KG1 (cell line): ENCODE results near the gene INTS15.
"Not testable (repeated sequence)": the region's sequence is repeated elsewhere in the genome, so short reads cannot be mapped to it uniquely, and the experiment has no call there.

Source experiments
- DNase-seq: peaks from one replicate; lab custom pipeline; 2025; lab: John Stamatoyannopoulos, UW

The INTS15 gene

DNA sequence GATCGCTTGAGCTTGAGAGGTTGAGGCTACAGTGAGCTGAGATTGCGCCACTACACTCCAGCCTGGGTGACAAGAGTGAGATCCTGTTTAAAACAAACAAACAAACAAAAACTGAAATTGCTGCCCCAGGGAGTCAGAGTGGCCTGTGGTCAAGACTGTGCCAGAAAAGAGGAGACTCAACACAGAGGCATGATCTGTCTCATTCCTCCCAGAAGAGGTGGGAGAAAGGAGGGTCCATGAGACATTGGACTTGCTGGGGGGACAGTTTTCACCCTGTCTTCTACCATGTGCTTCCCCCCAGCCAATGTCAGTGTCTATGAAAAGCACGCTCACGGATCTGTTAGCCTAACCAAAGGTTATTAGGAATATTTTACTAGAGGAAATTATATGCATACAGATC, 28.8 kb downstream of the INTS15 start:
- DNase-seq, result no peak

DNA sequence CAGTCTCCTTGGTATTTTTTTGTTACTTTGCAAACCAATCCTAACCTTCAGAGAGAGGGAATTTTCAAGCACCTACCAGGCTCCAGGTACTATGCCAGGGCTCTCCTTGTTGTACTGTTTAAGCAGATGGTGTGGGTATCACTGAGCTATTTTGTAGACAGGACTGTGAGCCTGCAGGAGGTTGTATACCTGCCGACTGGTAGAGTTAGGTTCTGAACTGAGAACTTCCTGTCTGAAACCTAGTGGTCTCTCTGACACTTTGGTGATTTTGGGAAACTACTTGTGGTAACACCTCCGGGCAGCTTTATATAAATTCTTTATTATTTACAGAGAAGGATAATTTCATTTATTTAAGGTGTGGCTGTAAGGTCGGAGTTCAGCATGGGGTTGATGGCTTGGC, 30.1 kb downstream of the INTS15 start:
- DNase-seq, result no peak

- DNase-seq, result no peak
These were observed 31.6 kb downstream of the INTS15 start for GRCh38 chr7:6621195-6622133.

- no peak for DNase-seq
These were observed 32.4 kb downstream of the INTS15 start for GRCh38 chr7:6622134-6622710.

- DNase-seq, result no peak
These were observed 33.9 kb downstream of the INTS15 start for GRCh38 chr7:6623589-6624245.

DNA sequence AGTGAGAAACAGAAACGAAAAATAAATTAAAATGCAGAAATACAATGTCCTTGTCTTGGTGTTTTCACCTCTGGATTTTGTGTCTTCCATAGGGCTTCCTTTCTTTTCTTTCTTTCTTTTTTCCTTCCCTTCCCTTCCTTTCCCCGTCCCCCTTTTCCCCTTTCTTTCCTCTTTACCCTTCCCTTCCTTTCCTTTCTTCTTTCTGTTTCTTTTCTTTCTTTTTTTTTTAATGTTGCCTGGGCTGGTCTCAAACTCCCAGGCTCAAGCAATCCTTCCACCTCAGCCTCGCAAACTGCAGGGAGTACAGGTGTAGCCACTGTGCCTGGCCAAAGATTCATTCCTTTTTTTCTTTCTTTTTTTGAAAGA, 34.4 kb downstream of the INTS15 start:
- no peak for DNase-seq

- DNase-seq, result no peak
These were observed 38.2 kb downstream of the INTS15 start for GRCh38 chr7:6628045-6628444.

GRCh38 chr7:6630007-6630849, 40.4 kb downstream of the INTS15 start:
- DNase-seq, result no peak

DNA sequence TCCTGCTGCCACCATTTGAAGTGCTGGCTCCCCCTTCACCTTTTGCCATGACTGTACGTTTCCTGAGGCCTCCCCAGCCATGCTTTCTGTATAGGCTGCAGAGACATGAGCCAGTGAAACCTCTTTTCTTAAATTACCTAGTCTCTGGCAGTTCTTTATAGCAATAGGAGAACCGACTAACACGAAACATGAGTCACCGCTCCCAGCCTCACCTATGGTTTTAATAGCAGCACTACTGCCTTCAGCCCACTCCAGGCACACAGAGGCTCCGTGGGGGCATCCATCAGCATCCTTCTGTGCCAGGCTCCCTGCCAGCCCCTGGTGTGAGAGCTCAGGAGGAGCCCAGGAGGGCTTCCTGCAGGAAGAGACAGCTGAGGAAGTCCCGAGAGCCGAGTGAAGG, 41.8 kb downstream of the INTS15 start:
- DNase-seq, result no peak

DNA sequence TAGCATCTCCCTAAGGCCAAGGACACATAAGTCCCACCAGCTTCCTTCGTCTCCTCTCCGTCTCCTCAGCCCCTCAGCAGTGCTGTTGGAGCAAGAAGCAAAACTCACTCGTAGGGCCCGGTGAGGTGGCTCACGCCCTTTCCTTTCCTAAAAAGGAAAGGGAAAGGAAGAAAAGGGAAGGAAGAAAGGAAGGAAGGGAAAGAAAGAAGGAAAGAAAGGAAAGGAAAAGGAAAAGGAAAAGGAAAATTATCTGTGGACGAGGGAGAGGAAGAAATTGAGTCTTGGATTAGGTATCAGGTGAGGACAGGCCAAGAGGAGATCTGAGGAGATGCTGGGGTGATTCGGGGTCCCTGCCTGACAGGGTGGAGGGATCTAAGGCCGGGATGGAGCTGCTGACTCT, 44.2 kb downstream of the INTS15 start:
- no peak for DNase-seq

DNA sequence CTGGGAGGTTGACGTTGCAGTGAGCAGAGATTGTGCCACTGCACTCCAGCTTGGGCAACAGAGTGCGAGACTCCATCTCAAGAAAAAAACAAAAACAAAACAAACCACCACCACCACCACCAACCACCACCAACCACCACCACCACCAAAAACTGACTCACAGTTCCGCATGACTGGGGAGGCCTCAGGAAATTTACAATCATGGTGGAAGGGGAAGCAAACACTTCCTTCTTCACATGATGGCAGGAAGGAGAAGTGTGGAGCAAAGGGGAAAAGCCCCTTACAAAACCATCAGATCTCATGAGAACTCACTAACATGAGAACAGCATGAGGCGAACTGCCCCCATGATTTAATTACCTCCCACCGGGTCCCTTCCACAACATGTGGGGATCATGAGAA, 45.1 kb downstream of the INTS15 start:
- DNase-seq, result not testable (repeated sequence)

GRCh38 chr7:6636741-6637543, 47.1 kb downstream of the INTS15 start, which contains the start of gene ZNF316:
Gene ZNF316 (plus strand): TSS chr7:6637318. CDS start chr7:6642410, 5,092 bp downstream.
- no peak for DNase-seq

DNA sequence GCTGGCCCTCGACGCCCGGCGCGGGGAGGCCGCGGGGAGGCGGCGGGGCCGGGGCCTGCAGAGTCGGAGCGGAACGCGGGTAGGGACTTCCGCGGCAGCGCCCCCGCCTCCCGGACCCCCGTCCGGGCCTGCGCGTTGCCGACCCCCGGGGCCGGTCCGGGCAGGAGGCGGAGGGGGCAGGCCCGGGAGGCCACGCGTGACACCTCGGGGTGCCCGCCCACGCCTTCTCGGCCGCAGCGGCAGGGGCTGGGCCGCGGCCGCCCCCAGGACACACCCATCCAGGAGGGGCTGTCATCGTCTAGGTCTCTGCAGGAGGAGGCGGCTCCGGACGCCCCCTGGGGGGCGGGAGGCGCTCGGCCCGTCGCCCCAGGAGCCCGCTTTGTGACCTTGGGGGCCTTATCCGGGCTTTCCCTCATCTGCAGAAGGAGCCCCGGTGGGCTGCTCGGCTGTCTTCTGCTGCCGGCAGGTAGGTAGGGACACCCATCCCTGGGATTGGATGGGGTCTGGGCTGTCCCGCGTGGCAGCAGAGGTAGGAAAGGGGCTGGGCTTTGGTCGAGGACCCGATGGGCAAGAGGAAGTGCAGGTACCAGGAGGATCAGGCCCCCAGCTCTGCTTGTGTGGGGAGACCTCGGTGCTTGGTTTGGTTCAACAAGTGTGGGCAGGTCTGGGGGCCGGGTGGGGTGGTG, 47.9 kb downstream of the INTS15 start:
- peak; percentile 23 for DNase-seq

GRCh38 chr7:6639032-6639431, 49.2 kb downstream of the INTS15 start:
- DNase-seq, result no peak

DNA sequence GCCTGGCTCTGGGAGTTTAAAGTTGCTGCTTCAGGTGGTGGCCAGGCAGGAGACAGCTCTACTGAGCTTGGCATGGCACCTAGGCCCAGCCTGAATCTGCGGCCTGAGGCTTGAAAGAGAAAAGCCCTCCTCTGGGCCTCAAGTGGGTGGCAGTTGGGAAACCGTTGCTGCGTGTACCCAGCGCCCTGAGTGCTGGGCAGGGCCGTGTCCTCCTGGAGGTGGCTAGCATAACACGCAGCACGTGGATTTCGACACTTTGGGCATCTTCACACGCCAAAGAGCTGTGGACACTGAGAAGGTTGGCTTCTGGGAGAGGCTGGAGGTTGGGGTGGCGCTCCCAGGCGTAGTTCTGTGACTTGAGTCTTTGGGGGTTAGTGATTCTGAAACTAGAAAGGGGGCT, 49.8 kb downstream of the INTS15 start:
- no peak for DNase-seq

DNA sequence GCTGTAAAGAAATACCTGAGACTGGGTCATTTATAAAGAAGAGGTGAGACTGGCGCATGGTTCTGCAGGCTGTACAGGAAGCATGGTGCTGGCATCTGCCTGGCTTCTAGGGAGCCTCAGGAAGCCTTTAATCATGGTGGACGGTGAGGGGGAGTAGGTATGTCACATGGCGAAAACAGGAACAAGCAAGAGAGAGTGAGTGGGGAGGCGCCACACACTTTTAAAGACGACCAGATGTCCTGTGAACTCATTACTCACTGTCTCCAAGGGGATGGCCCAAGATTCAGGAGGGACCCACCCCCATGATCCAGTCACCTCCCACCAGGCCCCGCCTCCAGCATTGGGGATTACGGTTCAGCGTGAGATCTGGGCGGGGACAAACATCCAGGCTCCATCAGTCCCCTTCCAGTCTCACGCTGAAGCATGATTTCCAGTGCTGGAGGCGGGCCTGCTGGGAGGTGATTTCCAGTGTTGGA, 50.5 kb downstream of the INTS15 start:
- no peak for DNase-seq

- DNase-seq, result no peak
These were observed 51.6 kb downstream of the INTS15 start for GRCh38 chr7:6641305-6642035.

DNA sequence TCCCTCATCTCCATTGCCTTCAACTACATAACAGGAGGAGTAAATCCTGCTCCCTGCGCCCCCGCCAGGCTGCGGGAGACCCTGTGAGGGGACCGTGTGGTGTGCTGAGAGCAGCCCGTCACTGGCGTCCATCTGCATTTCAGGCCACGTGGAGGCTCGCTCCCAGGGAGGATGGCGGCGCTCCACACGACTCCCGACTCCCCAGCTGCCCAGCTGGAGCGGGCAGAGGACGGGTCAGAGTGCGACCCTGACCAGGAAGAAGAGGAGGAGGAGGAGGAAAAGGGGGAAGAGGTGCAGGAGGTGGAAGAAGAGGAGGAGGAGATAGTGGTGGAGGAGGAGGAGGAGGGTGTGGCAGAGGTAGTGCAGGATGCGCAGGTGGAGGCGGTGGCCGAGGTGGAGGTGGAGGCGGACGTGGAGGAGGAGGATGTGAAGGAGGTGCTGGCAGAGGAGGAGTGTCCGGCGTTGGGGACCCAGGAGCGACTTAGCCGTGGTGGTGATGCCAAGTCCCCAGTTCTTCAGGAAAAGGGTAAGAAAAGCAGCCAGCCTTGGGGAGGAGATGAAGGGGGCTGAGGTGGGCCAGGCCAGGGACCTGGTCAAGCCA, 52.5 kb downstream of the INTS15 start:
- no peak for DNase-seq
